ENCODE data around the gene ARHGEF10L.
A peak's percentile ranks its signal among the peaks of the same experiment; 100 is the strongest.

DNA sequence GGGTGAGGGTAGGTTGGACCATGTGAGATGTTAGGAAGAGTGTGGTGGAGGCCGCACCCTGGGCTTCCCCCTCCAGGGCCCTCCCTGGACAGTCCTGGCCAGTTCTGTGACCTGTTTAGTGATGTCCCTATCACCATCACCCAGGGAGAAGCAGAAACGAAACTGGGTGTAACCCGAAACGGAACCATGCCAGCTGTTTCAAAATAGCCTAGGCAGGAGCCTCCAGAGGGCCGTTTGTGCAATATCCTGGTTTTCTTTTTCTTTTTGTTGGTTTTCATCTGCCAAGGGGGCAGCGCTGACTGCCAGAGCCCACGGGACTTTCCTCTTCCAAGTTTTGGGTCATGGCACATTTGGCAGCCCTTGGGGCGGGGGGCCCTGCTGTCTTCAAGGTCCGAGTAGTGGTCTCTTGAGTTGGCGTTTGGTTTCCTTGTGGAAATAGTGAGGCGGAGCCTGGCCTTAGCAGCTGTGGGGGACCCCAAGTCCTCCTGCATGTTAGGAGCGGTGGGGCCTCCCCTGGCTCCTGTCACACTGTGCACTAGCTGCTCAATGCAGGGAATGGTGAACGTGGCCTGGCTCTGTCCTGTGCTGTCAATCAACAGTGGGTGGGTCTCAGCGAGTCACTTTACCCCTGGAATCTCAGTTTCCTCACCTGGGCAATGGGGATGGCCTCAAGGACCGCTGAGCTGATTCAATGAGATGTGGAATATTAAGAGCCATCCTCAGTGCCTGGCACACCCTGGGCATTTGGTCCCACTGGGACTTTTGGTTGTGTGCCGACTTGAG is 90.7 kb downstream of the ARHGEF10L start:
- TF ChIP-seq, protein P1, sequence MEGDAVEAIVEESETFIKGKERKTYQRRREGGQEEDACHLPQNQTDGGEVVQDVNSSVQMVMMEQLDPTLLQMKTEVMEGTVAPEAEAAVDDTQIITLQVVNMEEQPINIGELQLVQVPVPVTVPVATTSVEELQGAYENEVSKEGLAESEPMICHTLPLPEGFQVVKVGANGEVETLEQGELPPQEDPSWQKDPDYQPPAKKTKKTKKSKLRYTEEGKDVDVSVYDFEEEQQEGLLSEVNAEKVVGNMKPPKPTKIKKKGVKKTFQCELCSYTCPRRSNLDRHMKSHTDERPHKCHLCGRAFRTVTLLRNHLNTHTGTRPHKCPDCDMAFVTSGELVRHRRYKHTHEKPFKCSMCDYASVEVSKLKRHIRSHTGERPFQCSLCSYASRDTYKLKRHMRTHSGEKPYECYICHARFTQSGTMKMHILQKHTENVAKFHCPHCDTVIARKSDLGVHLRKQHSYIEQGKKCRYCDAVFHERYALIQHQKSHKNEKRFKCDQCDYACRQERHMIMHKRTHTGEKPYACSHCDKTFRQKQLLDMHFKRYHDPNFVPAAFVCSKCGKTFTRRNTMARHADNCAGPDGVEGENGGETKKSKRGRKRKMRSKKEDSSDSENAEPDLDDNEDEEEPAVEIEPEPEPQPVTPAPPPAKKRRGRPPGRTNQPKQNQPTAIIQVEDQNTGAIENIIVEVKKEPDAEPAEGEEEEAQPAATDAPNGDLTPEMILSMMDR (IDR thresholded peaks at IDR 0.05): no peak
- peak in 1 of 3 donors; percentile 10 for TF ChIP-seq POLR2A (IDR thresholded peaks at IDR 0.05)
